Measurements from ENCODE around the gene RAPH1.

RAPH1 gene

DNA sequence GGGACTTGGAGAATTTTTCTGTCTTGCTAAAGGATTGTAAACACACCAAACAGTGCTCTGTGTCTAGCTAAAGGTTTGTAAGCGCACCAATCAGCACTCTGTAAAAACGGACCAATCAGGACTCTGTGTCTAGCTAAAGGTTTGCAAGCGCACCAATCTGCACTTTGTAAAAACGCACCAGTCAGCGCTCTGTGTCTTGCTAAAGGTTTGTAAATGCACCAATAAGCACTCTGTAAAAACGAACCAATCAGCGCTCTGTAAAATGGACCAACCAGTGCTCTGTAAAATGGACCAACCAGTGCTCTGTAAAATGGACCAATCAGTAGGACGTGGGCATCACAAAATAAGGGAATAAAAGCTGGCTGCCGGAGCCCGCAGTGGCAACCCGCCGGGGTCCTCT is 190.4 kb downstream of the RAPH1 start:
- TF ChIP-seq ZFX (IDR thresholded peaks at IDR 0.05; ENCODE audit: borderline replicate concordance), result no peak
- TF ChIP-seq, protein P1, sequence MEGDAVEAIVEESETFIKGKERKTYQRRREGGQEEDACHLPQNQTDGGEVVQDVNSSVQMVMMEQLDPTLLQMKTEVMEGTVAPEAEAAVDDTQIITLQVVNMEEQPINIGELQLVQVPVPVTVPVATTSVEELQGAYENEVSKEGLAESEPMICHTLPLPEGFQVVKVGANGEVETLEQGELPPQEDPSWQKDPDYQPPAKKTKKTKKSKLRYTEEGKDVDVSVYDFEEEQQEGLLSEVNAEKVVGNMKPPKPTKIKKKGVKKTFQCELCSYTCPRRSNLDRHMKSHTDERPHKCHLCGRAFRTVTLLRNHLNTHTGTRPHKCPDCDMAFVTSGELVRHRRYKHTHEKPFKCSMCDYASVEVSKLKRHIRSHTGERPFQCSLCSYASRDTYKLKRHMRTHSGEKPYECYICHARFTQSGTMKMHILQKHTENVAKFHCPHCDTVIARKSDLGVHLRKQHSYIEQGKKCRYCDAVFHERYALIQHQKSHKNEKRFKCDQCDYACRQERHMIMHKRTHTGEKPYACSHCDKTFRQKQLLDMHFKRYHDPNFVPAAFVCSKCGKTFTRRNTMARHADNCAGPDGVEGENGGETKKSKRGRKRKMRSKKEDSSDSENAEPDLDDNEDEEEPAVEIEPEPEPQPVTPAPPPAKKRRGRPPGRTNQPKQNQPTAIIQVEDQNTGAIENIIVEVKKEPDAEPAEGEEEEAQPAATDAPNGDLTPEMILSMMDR (IDR thresholded peaks at IDR 0.05), result no peak
- H3K27ac ChIP-seq, result no peak overlapping the region

All from 22Rv1 (cell line).